ENCODE data around the gene CRHR2. TPM values are rescaled to one million over a fixed set of nuclear protein-coding genes. Genes with fewer than 3 reads are reported as not detected.
A peak's percentile ranks its signal among the peaks of the same experiment; 100 is the strongest.

The CRHR2 gene
- total and polyA plus RNA-seq, 4 experiments from 2014 or later = not detected

DNA sequence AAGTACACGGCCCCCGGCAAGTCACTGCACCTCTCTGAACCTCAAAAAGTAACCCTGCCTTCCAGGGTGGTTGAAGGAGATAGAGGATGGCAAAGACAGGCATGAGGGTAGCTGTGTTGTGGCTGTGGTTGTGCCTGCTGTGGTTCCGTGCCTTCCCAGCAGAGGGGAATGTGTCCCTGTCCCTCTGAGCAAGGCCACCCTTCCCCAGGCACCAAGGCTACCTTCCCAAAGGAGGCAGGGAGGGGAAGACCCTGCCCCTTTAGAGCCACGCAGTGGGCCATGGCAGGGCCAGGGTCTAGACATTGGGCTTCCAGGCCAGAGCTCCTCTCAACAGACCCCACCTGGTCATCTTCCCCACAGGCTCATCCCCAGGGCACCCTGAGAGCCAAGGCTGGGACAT lies 18.8 kb downstream of the CRHR2 start:
- peaks cover 0 to 3% of the 10 kb centered on the region in 2 donors for H3K27me3 Mint-ChIP-seq
- Histone ChIP-seq H3K27ac (ENCODE audit: low read depth, low read length) (no peak overlapping the region), H3K4me3 (ENCODE audit: low read length in 2 of 2) (no peak overlapping the region), H3K27me3 (ENCODE audit: insufficient read depth, low read length) (no peaks in the 10 kb centered on the region), H3K36me3 (ENCODE audit: insufficient read depth, low read length) (no peaks in the 10 kb centered on the region), H3K9me3 (ENCODE audit: control insufficient read depth in 1 of 2, low read length in 2 of 2) (no peaks in the 10 kb centered on the region), H3K4me1 (ENCODE audit: insufficient read depth, low read length) (no peaks in the 10 kb centered on the region)
- no peak overlapping the region for H3K27ac Mint-ChIP-seq
- intact Hi-C loops (cut with micrococcal nuclease) = no loop called here
- ChIA-PET CTCF (ENCODE audit: partially characterized antibody) (interaction anchor here (0.7 to 1.3 kb wide), 3 partner anchors 14 to 78 kb away, joined by 3 read pairs; no protein-coding TSS in a partner anchor), POLR2A (ENCODE audit: partially characterized antibody) (no interaction called here)
- no peaks in the 10 kb centered on the region for H3K4me1 Mint-ChIP-seq
- H3K36me3 Mint-ChIP-seq = no peaks in the 10 kb centered on the region
- H3K9me3 Mint-ChIP-seq = no peaks in the 10 kb centered on the region
- no peak overlapping the region for H3K4me3 Mint-ChIP-seq
- DNase-seq = no peak

DNA sequence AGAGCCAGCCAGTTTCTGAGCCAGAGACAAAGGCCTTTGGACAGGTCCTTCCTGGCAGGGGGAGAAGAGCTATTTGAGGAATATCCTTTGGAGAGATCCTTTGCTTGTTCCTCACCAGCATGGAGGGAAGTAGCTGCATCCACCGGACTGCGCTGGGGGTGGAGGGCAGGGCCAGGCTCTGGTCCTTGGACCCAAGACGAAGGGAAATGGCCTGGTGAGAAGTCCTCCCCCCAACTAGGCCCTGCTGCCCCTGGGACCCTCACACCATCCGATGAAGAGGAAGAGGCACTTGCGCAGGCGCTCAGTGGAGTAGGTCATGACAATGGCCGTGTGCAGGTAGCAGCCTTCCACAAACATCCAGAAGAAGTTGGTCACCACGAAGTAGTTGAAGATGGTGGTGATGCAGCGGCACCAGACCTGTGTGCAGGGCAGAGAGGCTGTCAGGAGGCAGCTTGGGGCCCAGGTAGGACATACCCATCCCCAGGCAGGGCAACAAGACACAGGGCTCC lies 19.8 kb downstream of the CRHR2 start:
- Mint-ChIP-seq H3K4me3 (no peak overlapping the region), H3K27me3 (peaks cover 0 to 3% of the 10 kb centered on the region in 2 donors), H3K4me1 (no peaks in the 10 kb centered on the region), H3K27ac (peak overlapping the region in 1 of 7 donors; percentile 18), H3K9me3 (no peaks in the 10 kb centered on the region), H3K36me3 (no peaks in the 10 kb centered on the region)
- Histone ChIP-seq H3K27ac (ENCODE audit: low read depth, low read length) (no peak overlapping the region), H3K4me3 (ENCODE audit: low read length in 2 of 2) (no peak overlapping the region), H3K27me3 (ENCODE audit: insufficient read depth, low read length) (no peaks in the 10 kb centered on the region), H3K9me3 (ENCODE audit: control insufficient read depth in 1 of 2, low read length in 2 of 2) (no peaks in the 10 kb centered on the region), H3K4me1 (ENCODE audit: insufficient read depth, low read length) (no peaks in the 10 kb centered on the region), H3K36me3 (ENCODE audit: insufficient read depth, low read length) (no peaks in the 10 kb centered on the region)
- POLR2A ChIA-PET (ENCODE audit: partially characterized antibody) = no interaction called here
- intact Hi-C loops (cut with micrococcal nuclease) = no loop called here
- no peak for DNase-seq
- CTCF ChIA-PET (ENCODE audit: partially characterized antibody) = no interaction called here

DNA sequence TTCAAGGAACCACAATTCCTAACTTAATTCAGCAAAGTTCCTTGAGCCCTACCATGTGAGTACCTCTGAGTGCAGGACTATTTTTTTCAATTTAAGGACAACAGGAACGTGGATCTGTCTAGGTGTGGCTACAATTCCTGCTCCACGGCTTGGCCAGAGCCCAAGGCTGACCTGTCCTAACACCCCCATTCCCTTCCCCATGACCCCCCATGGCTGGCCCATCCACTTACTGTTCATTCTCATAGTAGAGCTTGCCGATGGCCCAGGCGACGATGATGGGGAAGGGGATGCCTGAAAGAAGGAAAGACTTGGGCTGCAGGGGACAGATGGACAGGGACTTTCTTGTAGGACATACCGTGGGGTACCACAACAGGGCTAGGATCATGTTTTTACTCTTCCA lies 20.3 kb downstream of the CRHR2 start:
- Histone ChIP-seq H3K9me3 (ENCODE audit: control insufficient read depth in 1 of 2, low read length in 2 of 2) (no peaks in the 10 kb centered on the region), H3K4me1 (ENCODE audit: insufficient read depth, low read length) (no peaks in the 10 kb centered on the region), H3K36me3 (ENCODE audit: insufficient read depth, low read length) (no peaks in the 10 kb centered on the region), H3K27ac (ENCODE audit: low read depth, low read length) (no peak overlapping the region), H3K4me3 (ENCODE audit: low read length in 2 of 2) (no peak overlapping the region), H3K27me3 (ENCODE audit: insufficient read depth, low read length) (no peaks in the 10 kb centered on the region)
- no peak overlapping the region for H3K4me3 Mint-ChIP-seq
- intact Hi-C loops (cut with micrococcal nuclease) = no loop called here
- POLR2A ChIA-PET (ENCODE audit: partially characterized antibody) = no interaction called here
- no peaks in the 10 kb centered on the region for H3K36me3 Mint-ChIP-seq
- CTCF ChIA-PET (ENCODE audit: partially characterized antibody) = no interaction called here
- peak overlapping the region in 1 of 7 donors; percentile 18 for H3K27ac Mint-ChIP-seq
- H3K4me1 Mint-ChIP-seq = no peaks in the 10 kb centered on the region
- no peak for DNase-seq
- peaks cover 0 to 3% of the 10 kb centered on the region in 2 donors for H3K27me3 Mint-ChIP-seq
- H3K9me3 Mint-ChIP-seq = no peaks in the 10 kb centered on the region

DNA sequence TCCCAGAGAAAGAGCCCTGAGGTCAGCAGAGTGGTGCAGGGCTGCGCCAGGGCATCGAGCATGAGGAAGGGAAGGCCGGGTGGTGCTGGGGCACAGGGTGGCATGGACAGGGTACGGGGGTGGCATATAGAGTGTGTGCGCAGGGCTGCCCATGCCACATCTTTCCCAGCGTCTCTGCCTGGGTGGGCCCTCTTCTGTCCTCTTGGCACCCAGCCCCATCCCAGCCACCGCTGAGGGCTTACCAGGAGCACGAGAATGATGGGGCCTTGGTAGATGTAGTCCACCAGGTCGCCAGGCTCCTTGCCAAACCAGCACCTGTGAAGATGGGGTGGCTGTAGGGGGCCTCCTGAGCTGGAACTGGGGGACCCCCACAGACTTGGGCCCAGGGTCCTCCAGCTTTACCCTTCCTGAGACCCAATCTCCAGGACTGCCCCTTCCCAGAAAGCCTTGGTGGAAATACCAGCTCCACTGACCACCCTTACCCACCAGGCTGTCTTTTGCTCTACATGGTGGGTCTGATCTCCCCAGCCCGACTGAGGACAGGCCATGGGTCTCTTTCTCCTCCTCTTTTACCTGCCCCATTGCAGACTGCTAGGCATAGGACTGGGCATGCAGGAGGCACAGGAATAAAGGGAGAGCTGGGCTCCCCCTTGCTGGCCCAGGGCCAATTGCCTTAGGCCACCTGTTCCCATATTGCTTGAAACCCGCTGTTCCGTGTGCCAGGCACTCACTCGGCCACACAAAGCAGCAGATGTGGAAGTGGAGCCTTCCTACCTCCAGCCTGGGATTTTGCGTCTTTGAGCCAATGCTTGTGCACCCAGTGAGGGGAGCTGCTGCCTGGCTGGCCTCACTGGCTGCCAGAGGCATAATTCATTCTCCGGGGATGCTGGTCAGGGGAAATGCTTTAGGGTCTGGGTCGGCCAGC lies 21.7 kb downstream of the CRHR2 start:
- Histone ChIP-seq H3K36me3 (ENCODE audit: insufficient read depth, low read length) (no peaks in the 10 kb centered on the region), H3K27ac (ENCODE audit: low read depth, low read length) (no peak overlapping the region), H3K4me1 (ENCODE audit: insufficient read depth, low read length) (no peaks in the 10 kb centered on the region), H3K9me3 (ENCODE audit: control insufficient read depth in 1 of 2, low read length in 2 of 2) (no peaks in the 10 kb centered on the region), H3K27me3 (ENCODE audit: insufficient read depth, low read length) (no peaks in the 10 kb centered on the region), H3K4me3 (ENCODE audit: low read length in 2 of 2) (no peak overlapping the region)
- no peak for DNase-seq
- Mint-ChIP-seq H3K4me1 (no peaks in the 10 kb centered on the region), H3K27ac (no peak overlapping the region), H3K4me3 (no peak overlapping the region), H3K36me3 (no peaks in the 10 kb centered on the region), H3K9me3 (no peaks in the 10 kb centered on the region), H3K27me3 (peaks cover 0 to 3% of the 10 kb centered on the region in 2 donors)
- intact Hi-C loops (cut with micrococcal nuclease) = no loop called here
- ChIA-PET POLR2A (ENCODE audit: partially characterized antibody) (no interaction called here), CTCF (ENCODE audit: partially characterized antibody) (interaction anchor here (0.6 kb wide), 1 partner anchor 352 kb away, joined by 3 read pairs; no protein-coding TSS in a partner anchor)

GRCh38 chr7:30659312-30659711 lies 22.9 kb downstream of the CRHR2 start:
- Histone ChIP-seq H3K4me1 (ENCODE audit: insufficient read depth, low read length) (no peaks in the 10 kb centered on the region), H3K9me3 (ENCODE audit: control insufficient read depth in 1 of 2, low read length in 2 of 2) (no peaks in the 10 kb centered on the region), H3K4me3 (ENCODE audit: low read length in 2 of 2) (no peak overlapping the region), H3K27ac (ENCODE audit: low read depth, low read length) (no peak overlapping the region), H3K27me3 (ENCODE audit: insufficient read depth, low read length) (no peaks in the 10 kb centered on the region), H3K36me3 (ENCODE audit: insufficient read depth, low read length) (no peaks in the 10 kb centered on the region)
- DNase-seq = no peak
- Mint-ChIP-seq H3K4me1 (no peaks in the 10 kb centered on the region), H3K27me3 (peaks cover 0 to 3% of the 10 kb centered on the region in 2 donors), H3K36me3 (no peaks in the 10 kb centered on the region), H3K27ac (no peak overlapping the region), H3K4me3 (no peak overlapping the region), H3K9me3 (no peaks in the 10 kb centered on the region)
- POLR2A ChIA-PET (ENCODE audit: partially characterized antibody) = no interaction called here
- CTCF ChIA-PET (ENCODE audit: partially characterized antibody) = interaction anchor here (1.2 kb wide), 1 partner anchor 738 kb away, joined by 3 read pairs; no protein-coding TSS in a partner anchor
- intact Hi-C loops (cut with micrococcal nuclease) = no loop called here

DNA sequence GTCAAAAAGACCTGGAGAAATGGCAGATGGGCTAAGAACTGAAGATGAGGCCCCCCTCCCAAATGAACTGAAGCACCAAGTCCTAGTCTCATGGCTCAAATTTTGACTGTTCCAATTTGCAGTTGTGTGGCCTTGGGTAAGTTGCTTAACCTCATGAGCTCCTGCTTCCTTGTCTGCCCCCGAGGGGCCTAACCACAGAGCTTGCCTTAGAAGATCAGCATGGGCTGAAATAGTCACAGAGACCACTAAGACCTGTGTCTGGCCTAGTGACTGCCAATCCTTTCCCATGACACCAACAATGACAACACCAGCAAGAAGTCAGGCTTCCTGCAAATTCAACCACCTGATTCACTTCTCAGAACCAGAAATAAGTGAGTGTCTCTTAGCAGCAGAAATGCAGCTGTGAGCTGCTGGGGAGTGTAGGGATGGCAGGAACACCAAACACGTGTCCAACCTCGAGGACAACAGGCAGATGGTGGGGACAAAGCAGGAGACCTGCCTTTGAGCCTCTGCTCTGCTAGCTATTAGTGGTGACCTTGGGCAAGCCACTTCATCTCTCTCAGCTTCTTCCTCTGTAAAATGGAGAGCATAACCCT lies 23.7 kb downstream of the CRHR2 start:
- Mint-ChIP-seq H3K4me3 (no peak overlapping the region), H3K36me3 (no peaks in the 10 kb centered on the region), H3K9me3 (no peaks in the 10 kb centered on the region), H3K27ac (no peak overlapping the region), H3K27me3 (peaks cover 0 to 3% of the 10 kb centered on the region in 2 donors), H3K4me1 (no peaks in the 10 kb centered on the region)
- Histone ChIP-seq H3K4me3 (ENCODE audit: low read length in 2 of 2) (no peak overlapping the region), H3K27me3 (ENCODE audit: insufficient read depth, low read length) (no peaks in the 10 kb centered on the region), H3K9me3 (ENCODE audit: control insufficient read depth in 1 of 2, low read length in 2 of 2) (no peaks in the 10 kb centered on the region), H3K36me3 (ENCODE audit: insufficient read depth, low read length) (no peaks in the 10 kb centered on the region), H3K4me1 (ENCODE audit: insufficient read depth, low read length) (no peaks in the 10 kb centered on the region), H3K27ac (ENCODE audit: low read depth, low read length) (no peak overlapping the region)
- ChIA-PET POLR2A (ENCODE audit: partially characterized antibody) (no interaction called here), CTCF (ENCODE audit: partially characterized antibody) (interaction anchor here (1.1 to 1.2 kb wide), 2 partner anchors 82 to 737 kb away, joined by 3 read pairs; no protein-coding TSS in a partner anchor)
- DNase-seq = no peak
- intact Hi-C loops (cut with micrococcal nuclease) = no loop called here

DNA sequence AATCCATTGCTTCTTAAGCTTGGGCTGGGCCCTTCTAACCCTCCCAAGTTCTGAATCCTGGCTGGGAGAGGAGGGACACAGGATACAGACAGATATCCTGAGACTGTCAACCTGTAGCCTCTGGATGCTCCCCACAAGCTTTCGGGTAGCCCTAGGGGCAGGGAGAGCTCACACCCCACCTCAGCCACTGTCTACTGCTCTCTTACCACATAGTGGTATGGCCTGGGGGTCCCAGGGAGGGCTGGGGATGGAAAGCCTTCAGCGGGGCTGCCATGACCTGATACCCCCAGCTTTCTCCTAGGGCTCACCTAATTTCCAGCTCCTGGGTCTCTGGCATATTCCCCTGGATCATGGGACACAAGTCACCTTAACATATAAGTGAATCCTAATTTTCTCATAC lies 25.1 kb downstream of the CRHR2 start:
- CTCF ChIA-PET (ENCODE audit: partially characterized antibody) = no interaction called here
- Histone ChIP-seq H3K27ac (ENCODE audit: low read depth, low read length) (no peak overlapping the region), H3K27me3 (ENCODE audit: insufficient read depth, low read length) (no peaks in the 10 kb centered on the region), H3K36me3 (ENCODE audit: insufficient read depth, low read length) (no peaks in the 10 kb centered on the region), H3K9me3 (ENCODE audit: control insufficient read depth in 1 of 2, low read length in 2 of 2) (no peaks in the 10 kb centered on the region), H3K4me3 (ENCODE audit: low read length in 2 of 2) (no peak overlapping the region), H3K4me1 (ENCODE audit: insufficient read depth, low read length) (no peaks in the 10 kb centered on the region)
- POLR2A ChIA-PET (ENCODE audit: partially characterized antibody) = no interaction called here
- H3K36me3 Mint-ChIP-seq = no peaks in the 10 kb centered on the region
- H3K27ac Mint-ChIP-seq = no peak overlapping the region
- no peaks in the 10 kb centered on the region for H3K9me3 Mint-ChIP-seq
- DNase-seq = no peak
- no peaks in the 10 kb centered on the region for H3K4me1 Mint-ChIP-seq
- no peak overlapping the region for H3K4me3 Mint-ChIP-seq
- intact Hi-C loops (cut with micrococcal nuclease) = no loop called here
- H3K27me3 Mint-ChIP-seq = peaks cover 0 to 2% of the 10 kb centered on the region in 2 donors

Measured in CD4-positive, alpha-beta memory T cell (primary cell).